GM21528 (cell line): Measurements from ENCODE around the gene IFNG-AS1.
A peak's percentile ranks its signal among the peaks of the same experiment; 100 is the strongest.

Source experiments
- ATAC-seq: cut with Tn5 transposase; IDR thresholded peaks from one replicate; pipeline ENCODE4 v1.9.1; 2021; ENCODE audit warnings: mild to moderate bottlenecking, moderate library complexity; ENCODE audit not compliant: unreplicated experiment, low FRiP score

IFNG-AS1 gene

DNA sequence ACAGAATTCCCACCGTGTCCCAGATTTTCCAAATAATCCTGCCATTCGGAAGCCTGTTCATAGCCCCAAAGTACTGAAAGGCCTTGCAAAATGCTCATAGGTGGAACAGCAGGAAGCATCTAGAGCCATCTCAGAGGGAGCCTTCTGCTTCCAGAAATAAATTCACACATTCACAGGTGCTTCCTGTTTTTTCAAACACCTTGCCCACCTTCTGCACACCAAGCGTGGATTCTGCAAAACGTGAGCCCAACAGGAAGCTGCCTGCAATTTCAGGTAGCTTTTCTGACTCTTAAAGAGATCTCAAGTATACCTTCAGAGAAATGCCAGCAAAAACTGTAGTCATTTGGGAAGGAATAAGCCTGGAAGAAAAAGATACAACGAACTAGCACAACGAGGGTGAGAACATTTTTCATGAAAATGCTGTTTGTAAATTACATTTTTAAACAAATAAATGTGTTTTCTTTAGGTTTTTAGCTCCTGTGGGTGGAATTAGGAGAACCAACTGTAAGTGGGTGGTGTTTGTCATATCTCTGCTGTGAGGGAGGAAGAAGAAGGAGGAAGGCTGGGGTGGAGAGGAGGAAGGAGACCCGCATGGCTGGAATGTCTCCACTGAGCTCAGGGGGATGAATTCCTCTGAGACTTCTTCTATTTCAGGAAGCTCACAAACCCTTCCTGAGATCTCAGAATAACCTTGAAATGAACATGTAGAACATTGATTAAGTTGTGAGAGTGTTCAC is at the start of gene IFNG-AS1:
IFNG-AS1 (plus strand) TSS at position 264 of the 737 bp plus-strand sequence.
- peak; percentile 59 for ATAC-seq

- no peak for ATAC-seq
Measured at GRCh38 chr12:67939611-67940010, 49.6 kb upstream of the IFNG-AS1 start.

- no peak for ATAC-seq
Measured at GRCh38 chr12:67940780-67941243, 48.4 kb upstream of the IFNG-AS1 start.

- ATAC-seq: no peak
Measured at GRCh38 chr12:67942724-67943123, 46.5 kb upstream of the IFNG-AS1 start.

GRCh38 chr12:67943141-67943892 is 45.9 kb upstream of the IFNG-AS1 start:
- peak; percentile 60 for ATAC-seq

- ATAC-seq: no peak
Measured at GRCh38 chr12:67944093-67944492, 45.2 kb upstream of the IFNG-AS1 start.

GRCh38 chr12:67952787-67953186 is 36.5 kb upstream of the IFNG-AS1 start:
- ATAC-seq: no peak

GRCh38 chr12:67957383-67957782 is 31.9 kb upstream of the IFNG-AS1 start:
- ATAC-seq: no peak

- ATAC-seq: no peak
Measured at GRCh38 chr12:67958187-67958586, 31.1 kb upstream of the IFNG-AS1 start.

DNA sequence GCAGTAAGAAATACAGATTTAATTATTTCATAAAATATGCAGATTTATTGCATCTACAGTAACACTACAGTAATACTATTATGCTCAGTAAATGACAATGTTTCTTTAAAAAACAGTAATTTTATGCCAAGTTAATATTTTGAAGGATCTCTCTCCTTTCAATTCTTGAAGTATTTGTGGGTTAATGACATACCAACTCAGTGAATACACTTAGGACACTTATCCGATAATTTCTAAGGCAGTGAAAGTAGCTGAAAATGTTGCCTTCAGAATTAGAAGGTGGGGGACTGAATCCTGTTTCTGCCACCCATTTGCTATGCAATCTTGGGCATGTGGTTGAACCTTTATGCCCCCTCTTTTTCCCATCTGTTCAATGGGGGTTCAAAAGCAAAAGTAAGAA is 24.8 kb upstream of the IFNG-AS1 start:
- no peak for ATAC-seq

- ATAC-seq: no peak
Measured at GRCh38 chr12:67966560-67966959, 22.7 kb upstream of the IFNG-AS1 start.

- no peak for ATAC-seq
Measured at GRCh38 chr12:67968321-67968720, 20.9 kb upstream of the IFNG-AS1 start.

DNA sequence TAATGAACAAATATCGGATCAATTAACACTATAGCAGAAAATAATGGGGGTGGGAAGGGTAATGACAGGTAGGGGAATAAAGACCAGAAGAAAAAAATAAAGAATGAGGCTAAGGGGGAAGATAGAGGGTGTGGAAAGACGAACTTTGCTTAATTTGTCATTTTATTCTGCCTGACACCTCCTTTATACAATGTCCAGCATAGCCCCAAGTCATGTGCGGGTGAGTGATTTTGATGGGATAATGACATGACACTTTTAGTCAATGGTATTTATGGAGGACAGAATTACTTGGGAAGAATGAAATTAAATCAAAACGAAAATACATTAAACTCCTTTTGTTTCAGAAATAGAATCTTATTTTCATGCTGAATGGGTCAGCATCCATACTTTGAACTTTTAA is 20.5 kb upstream of the IFNG-AS1 start:
- ATAC-seq: no peak

- ATAC-seq: no peak
Measured at GRCh38 chr12:67969134-67969802, 20.0 kb upstream of the IFNG-AS1 start.

DNA sequence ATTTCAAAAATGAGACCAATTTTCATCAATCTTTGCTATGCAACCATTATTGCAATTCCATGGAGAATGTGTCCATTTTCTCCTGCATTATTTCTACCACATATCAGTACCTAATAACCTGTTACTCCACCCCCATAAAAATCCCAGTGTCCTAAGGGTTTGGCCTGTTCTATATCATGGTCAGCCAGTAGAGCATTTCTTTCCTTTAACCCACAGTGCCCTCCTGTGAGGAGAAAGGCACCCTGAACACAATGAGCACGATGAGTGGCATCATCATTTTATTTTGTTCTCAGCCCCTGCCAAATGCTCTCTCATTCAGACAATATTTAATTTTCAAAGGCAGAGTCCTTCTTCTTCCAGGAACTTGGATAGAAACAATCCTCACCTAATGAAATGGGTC is 11.6 kb upstream of the IFNG-AS1 start:
- ATAC-seq: no peak

DNA sequence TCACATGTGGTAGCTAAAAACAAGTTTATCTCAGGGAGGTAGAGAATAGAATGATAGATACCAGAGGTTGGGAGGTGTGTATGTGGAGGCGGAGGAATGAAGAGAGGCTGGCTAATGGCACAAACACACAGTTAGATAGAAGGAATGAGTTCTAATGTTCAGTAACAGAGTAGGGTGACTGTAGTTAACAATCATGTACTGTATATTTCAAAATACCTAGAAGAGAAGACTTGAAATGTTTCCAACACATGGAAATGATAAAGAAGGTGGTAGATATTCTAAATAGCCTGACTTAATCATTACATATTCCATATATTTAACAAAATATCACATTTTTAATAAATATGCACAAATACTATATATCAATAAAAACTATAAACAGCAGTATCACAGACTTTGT is 8.9 kb upstream of the IFNG-AS1 start:
- no peak for ATAC-seq

GRCh38 chr12:67981287-67982162 is 7.7 kb upstream of the IFNG-AS1 start:
- no peak for ATAC-seq

DNA sequence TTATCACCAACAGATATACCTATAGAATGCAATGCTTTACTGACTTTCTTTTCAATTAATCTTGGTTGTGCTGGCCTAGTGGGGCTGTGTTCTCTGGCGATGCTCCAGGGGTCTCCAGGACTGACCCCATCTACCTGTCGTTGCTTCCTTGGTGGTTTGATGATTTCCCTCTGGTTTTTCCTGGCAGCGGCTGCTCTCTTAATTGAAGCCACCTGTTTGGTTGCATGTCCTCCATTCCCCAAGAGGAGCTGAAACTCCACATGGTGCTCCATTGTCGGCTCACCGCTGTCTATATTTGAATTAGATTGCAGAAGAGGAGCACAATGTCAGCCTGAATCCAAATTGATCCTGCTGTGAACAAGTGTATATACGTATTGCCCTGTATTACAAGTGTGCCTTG is 7.1 kb upstream of the IFNG-AS1 start:
- ATAC-seq: no peak

DNA sequence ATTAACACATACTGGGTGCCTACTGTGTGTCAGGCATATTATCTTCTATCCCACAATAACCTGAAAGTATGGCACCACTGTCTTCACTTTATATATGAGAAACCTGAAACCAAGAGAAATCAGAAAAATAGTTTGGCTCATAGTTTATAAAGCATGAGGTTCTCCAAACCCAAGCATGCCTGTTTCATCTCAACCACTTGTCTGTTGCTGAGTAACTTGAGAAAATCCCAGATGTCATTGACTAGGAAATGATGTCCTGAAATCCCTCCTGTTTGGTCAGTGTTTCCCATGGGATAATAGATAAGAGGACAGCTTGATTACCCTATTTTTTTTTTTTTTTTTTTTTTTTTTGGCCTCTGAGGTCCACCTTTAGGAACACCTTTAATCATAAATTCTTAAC is 2.6 kb upstream of the IFNG-AS1 start:
- ATAC-seq: no peak

DNA sequence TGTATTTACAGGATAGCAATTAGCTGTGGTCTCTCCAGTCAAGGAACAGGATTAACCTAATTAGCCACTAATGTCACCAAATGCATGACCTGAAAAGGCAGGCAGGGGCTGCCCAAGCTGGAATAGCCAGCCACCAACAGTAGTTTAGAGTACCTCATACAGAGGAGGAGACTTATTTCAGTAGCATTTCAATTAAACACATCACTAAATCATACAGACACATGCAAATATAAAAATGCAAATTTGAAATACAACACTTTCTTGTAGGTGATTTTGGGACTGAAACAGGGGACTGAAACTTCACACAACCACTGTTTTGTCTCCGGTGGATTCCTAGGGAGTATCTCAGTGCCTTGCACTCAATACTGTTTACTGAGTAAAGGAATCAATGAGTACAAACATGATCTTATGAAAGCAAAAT is 636 bp upstream of the IFNG-AS1 start:
- ATAC-seq: peak; percentile 83
